ENCODE data around the gene ADD3. TPM values are rescaled to one million over a fixed set of nuclear protein-coding genes. Genes with fewer than 3 reads are reported as not detected.

The ADD3 gene
- total and polyA plus RNA-seq, 2 of the 13 experiments (the other 11 are each of a cell fraction or from before 2014, with no cell fraction given) = 44.7 to 57.5 TPM

DNA sequence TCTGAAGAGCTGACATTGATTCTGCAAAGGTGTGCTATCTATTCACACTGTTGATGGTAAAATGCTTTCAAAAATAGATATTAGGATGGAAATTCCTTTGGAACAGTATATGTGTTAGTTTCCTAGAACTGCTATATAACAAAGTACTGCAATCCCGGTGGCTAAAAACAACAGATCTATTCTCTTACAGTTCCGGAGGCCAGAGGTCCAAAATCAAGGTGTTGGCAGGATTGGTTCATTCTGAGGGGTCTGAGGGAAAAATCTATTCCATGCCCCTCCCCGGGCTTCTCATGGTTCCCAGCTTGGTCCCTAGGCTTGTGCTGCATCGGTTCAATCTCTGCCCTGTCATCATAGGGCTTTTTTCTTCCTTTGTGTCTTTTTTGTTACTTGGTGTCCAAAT, 79.9 kb downstream of the ADD3 start (continued):
- TF ChIP-seq SNAI1 (CRISPR knock-in tag; IDR thresholded peaks at IDR 0.05; ENCODE audit: borderline replicate concordance) = no peak
- no peak for TF ChIP-seq RCOR2 (CRISPR knock-in tag; IDR thresholded peaks at IDR 0.05)
- TF ChIP-seq ZC3H13 (CRISPR knock-in tag; IDR thresholded peaks at IDR 0.05) = no peak
- TF ChIP-seq, protein P1, sequence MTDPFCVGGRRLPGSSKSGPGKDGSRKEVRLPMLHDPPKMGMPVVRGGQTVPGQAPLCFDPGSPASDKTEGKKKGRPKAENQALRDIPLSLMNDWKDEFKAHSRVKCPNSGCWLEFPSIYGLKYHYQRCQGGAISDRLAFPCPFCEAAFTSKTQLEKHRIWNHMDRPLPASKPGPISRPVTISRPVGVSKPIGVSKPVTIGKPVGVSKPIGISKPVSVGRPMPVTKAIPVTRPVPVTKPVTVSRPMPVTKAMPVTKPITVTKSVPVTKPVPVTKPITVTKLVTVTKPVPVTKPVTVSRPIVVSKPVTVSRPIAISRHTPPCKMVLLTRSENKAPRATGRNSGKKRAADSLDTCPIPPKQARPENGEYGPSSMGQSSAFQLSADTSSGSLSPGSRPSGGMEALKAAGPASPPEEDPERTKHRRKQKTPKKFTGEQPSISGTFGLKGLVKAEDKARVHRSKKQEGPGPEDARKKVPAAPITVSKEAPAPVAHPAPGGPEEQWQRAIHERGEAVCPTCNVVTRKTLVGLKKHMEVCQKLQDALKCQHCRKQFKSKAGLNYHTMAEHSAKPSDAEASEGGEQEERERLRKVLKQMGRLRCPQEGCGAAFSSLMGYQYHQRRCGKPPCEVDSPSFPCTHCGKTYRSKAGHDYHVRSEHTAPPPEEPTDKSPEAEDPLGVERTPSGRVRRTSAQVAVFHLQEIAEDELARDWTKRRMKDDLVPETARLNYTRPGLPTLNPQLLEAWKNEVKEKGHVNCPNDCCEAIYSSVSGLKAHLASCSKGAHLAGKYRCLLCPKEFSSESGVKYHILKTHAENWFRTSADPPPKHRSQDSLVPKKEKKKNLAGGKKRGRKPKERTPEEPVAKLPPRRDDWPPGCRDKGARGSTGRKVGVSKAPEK (CRISPR knock-in tag; IDR thresholded peaks at IDR 0.05; ENCODE audit: borderline replicate concordance) = no peak
- TF ChIP-seq, protein P2, sequence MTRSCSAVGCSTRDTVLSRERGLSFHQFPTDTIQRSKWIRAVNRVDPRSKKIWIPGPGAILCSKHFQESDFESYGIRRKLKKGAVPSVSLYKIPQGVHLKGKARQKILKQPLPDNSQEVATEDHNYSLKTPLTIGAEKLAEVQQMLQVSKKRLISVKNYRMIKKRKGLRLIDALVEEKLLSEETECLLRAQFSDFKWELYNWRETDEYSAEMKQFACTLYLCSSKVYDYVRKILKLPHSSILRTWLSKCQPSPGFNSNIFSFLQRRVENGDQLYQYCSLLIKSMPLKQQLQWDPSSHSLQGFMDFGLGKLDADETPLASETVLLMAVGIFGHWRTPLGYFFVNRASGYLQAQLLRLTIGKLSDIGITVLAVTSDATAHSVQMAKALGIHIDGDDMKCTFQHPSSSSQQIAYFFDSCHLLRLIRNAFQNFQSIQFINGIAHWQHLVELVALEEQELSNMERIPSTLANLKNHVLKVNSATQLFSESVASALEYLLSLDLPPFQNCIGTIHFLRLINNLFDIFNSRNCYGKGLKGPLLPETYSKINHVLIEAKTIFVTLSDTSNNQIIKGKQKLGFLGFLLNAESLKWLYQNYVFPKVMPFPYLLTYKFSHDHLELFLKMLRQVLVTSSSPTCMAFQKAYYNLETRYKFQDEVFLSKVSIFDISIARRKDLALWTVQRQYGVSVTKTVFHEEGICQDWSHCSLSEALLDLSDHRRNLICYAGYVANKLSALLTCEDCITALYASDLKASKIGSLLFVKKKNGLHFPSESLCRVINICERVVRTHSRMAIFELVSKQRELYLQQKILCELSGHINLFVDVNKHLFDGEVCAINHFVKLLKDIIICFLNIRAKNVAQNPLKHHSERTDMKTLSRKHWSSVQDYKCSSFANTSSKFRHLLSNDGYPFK (CRISPR knock-in tag; IDR thresholded peaks at IDR 0.05; ENCODE audit: borderline replicate concordance) = no peak
- no peak for TF ChIP-seq ZNF616 (CRISPR knock-in tag; IDR thresholded peaks at IDR 0.05; ENCODE audit: low read depth)
- no peak for TF ChIP-seq ASH2L (IDR thresholded peaks at IDR 0.05; ENCODE audit: insufficient read length, low read depth, low read length)
- no peak for TF ChIP-seq CENPT (CRISPR knock-in tag; IDR thresholded peaks at IDR 0.05; ENCODE audit: low read depth)
- TF ChIP-seq, protein P3, sequence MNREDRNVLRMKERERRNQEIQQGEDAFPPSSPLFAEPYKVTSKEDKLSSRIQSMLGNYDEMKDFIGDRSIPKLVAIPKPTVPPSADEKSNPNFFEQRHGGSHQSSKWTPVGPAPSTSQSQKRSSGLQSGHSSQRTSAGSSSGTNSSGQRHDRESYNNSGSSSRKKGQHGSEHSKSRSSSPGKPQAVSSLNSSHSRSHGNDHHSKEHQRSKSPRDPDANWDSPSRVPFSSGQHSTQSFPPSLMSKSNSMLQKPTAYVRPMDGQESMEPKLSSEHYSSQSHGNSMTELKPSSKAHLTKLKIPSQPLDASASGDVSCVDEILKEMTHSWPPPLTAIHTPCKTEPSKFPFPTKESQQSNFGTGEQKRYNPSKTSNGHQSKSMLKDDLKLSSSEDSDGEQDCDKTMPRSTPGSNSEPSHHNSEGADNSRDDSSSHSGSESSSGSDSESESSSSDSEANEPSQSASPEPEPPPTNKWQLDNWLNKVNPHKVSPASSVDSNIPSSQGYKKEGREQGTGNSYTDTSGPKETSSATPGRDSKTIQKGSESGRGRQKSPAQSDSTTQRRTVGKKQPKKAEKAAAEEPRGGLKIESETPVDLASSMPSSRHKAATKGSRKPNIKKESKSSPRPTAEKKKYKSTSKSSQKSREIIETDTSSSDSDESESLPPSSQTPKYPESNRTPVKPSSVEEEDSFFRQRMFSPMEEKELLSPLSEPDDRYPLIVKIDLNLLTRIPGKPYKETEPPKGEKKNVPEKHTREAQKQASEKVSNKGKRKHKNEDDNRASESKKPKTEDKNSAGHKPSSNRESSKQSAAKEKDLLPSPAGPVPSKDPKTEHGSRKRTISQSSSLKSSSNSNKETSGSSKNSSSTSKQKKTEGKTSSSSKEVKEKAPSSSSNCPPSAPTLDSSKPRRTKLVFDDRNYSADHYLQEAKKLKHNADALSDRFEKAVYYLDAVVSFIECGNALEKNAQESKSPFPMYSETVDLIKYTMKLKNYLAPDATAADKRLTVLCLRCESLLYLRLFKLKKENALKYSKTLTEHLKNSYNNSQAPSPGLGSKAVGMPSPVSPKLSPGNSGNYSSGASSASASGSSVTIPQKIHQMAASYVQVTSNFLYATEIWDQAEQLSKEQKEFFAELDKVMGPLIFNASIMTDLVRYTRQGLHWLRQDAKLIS (CRISPR knock-in tag; IDR thresholded peaks at IDR 0.05) = no peak

Data from HepG2 (cell line).